PFSK-1 (cell line): ENCODE data around the gene LSMEM2.

ENCODE experiments used
- FOXP2 ChIP-seq: optimal IDR thresholded peaks from 2 replicates; pipeline ENCODE3; 2011; ENCODE audit warnings: borderline replicate concordance, control low read depth, inconsistent platforms; ENCODE audit not compliant: insufficient read depth; ENCODE audit errors: extremely low read length, extremely low read depth
- POLR2AphosphoS5 ChIP-seq: IDR thresholded peaks from 2 replicates; pipeline ENCODE4 v1.6.1; 2012; ENCODE audit warnings: low read depth, mild to moderate bottlenecking, control low read depth, low read length, moderate library complexity
- SIN3A ChIP-seq: IDR thresholded peaks from 2 replicates; pipeline ENCODE4 v1.6.1; 2012; ENCODE audit warnings: mild to moderate bottlenecking, low read length, moderate library complexity, borderline replicate concordance; ENCODE audit not compliant: insufficient read depth
- TAF1 ChIP-seq: IDR thresholded peaks from 2 replicates; pipeline ENCODE4 v1.6.1; 2012; ENCODE audit warnings: low read length, control low read depth, borderline replicate concordance; ENCODE audit not compliant: insufficient read depth
- TF ChIP-seq, protein P1 (sequence below), 2 experiments: IDR thresholded peaks; 2 replicates each; pipeline versions ENCODE4 v1.6.1 to v1.8.0; 2011 to 2012; ENCODE audit warnings: low read depth in 2 of 2, low read length in 2 of 2, control low read depth in 1 of 2, inconsistent platforms in 1 of 2, mild to moderate bottlenecking in 1 of 2, moderate library complexity in 1 of 2; ENCODE audit not compliant: insufficient read depth in 1 of 2

Gene LSMEM2

GRCh38 chr3:50297384-50297775 lies 18.5 kb downstream of the LSMEM2 start:
- TF ChIP-seq POLR2AphosphoS5: no peak
- TF ChIP-seq, protein P1, sequence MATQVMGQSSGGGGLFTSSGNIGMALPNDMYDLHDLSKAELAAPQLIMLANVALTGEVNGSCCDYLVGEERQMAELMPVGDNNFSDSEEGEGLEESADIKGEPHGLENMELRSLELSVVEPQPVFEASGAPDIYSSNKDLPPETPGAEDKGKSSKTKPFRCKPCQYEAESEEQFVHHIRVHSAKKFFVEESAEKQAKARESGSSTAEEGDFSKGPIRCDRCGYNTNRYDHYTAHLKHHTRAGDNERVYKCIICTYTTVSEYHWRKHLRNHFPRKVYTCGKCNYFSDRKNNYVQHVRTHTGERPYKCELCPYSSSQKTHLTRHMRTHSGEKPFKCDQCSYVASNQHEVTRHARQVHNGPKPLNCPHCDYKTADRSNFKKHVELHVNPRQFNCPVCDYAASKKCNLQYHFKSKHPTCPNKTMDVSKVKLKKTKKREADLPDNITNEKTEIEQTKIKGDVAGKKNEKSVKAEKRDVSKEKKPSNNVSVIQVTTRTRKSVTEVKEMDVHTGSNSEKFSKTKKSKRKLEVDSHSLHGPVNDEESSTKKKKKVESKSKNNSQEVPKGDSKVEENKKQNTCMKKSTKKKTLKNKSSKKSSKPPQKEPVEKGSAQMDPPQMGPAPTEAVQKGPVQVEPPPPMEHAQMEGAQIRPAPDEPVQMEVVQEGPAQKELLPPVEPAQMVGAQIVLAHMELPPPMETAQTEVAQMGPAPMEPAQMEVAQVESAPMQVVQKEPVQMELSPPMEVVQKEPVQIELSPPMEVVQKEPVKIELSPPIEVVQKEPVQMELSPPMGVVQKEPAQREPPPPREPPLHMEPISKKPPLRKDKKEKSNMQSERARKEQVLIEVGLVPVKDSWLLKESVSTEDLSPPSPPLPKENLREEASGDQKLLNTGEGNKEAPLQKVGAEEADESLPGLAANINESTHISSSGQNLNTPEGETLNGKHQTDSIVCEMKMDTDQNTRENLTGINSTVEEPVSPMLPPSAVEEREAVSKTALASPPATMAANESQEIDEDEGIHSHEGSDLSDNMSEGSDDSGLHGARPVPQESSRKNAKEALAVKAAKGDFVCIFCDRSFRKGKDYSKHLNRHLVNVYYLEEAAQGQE (IDR thresholded peaks at IDR 0.05; ENCODE audit: insufficient read depth in 1 of 2, low read depth in 2 of 2, low read length in 2 of 2): no peak
- no peak for TF ChIP-seq TAF1

GRCh38 chr3:50297896-50298725 lies 19.2 kb downstream of the LSMEM2 start:
- TF ChIP-seq, protein P1 (IDR thresholded peaks at IDR 0.05; ENCODE audit: insufficient read depth in 1 of 2, low read depth in 2 of 2, low read length in 2 of 2): no peak
- TF ChIP-seq SIN3A: no peak
- no peak for TF ChIP-seq TAF1
- TF ChIP-seq FOXP2: no peak
- no peak for TF ChIP-seq POLR2AphosphoS5

DNA sequence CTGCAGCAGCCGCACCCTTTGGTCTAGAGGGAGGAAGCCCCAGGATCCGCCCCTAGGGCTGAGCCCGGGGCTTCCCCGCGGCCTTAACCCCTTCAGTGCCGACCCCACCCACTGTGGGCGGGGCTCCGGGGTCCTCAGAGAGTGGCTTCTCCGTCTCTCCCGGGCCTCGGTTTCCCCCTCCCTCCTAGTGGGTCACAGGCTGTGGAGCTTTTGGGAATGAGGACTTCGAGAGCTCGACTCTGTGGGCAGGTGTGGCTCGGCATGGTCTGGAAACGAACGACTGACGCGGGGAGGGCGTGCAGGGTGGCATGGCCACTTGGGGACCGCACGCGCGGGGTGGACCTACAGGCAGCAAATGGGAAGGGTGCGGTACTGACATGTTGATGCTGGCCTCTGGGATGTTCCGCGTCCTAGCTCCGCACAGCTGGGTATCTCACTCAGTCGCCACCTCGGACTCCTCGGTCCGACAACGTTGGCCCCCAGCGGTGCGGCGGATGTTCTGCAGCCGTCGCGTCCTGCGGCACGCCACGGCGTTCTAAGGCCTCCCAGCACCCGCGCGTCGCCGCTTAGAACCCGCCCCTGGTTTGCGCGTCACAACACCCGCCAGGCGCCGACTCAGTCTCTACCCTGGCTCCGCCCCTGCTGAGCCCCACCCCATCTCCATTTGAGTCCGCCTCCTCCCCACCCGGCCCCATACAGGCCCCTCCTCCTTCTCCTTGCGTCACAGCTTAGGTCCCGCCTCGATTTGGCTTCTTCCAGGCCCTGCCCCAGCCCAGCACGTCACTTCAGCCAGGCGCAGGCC lies 20.1 kb downstream of the LSMEM2 start, which contains the start of the genes HYAL3 and NAA80:
Gene HYAL3 (minus strand): TSS at position 570 of the 802 bp plus-strand sequence. CDS start 3,803 bp downstream, outside the sequence.
Gene NAA80 (minus strand): TSS at position 570 of the 802 bp plus-strand sequence. CDS start 1,942 bp downstream, outside the sequence.
- no peak for TF ChIP-seq SIN3A
- TF ChIP-seq TAF1: peak; percentile 66; the same call in 1 of the 2 replicates
- TF ChIP-seq, protein P1 (IDR thresholded peaks at IDR 0.05; ENCODE audit: insufficient read depth in 1 of 2, low read depth in 2 of 2, low read length in 2 of 2): no peak; a peak in 1 of 4 replicates
- no peak for TF ChIP-seq FOXP2
- TF ChIP-seq POLR2AphosphoS5: peak; percentile 60

- TF ChIP-seq SIN3A (no peak), FOXP2 (no peak), POLR2AphosphoS5 (no peak), TAF1 (no peak)
- TF ChIP-seq, protein P1 (IDR thresholded peaks at IDR 0.05; ENCODE audit: insufficient read depth in 1 of 2, low read depth in 2 of 2, low read length in 2 of 2): no peak
Observed at GRCh38 chr3:50299638-50299928, 20.7 kb downstream of the LSMEM2 start.
